GM06990 (cell line): ENCODE data around the gene CELF3.
"Not testable (repeated sequence)": the region's sequence is repeated elsewhere in the genome, so short reads cannot be mapped to it uniquely, and the experiment has no call there.

ENCODE experiments used
- DNase-seq: peaks from one replicate; pipeline ENCODE4 v3.0.0-alpha.2; 2011; ENCODE audit not compliant: insufficient read length; ENCODE audit errors: extremely low read depth
- H3K27me3 ChIP-seq: replicated peaks from 2 replicates; pipeline ENCODE4 v1.6.0; 2011; ENCODE audit warnings: low read length; ENCODE audit not compliant: control insufficient read depth, insufficient read depth
- H3K36me3 ChIP-seq: 2 replicates; pipeline ENCODE4 v1.5.1; 2011; ENCODE audit warnings: low read length; ENCODE audit not compliant: control insufficient read depth, insufficient read depth
- H3K4me3 ChIP-seq: replicated peaks from 2 replicates; pipeline ENCODE4 v1.5.1; 2011; ENCODE audit warnings: low read depth, mild to moderate bottlenecking, control low read depth, low read length
- CTCF ChIP-seq: IDR thresholded peaks from 2 replicates; pipeline ENCODE4 v1.5.1; 2011; ENCODE audit warnings: low read length, control low read depth, mild to moderate bottlenecking, inconsistent platforms; ENCODE audit not compliant: insufficient read depth, poor library complexity, severe bottlenecking

Gene CELF3

GRCh38 chr1:151673407-151673806, 43.2 kb downstream of the CELF3 start:
- no peak for TF ChIP-seq CTCF
- H3K36me3 ChIP-seq = no peaks in the 10 kb centered on the region; the same call in none of the 2 replicates
- no peak for DNase-seq
- no peaks in the 10 kb centered on the region for H3K27me3 ChIP-seq
- H3K4me3 ChIP-seq = no peak overlapping the region

GRCh38 chr1:151670036-151670675, 46.4 kb downstream of the CELF3 start:
- DNase-seq, H3K36me3 ChIP-seq, H3K27me3 ChIP-seq, H3K4me3 ChIP-seq: not testable (repeated sequence)

GRCh38 chr1:151668090-151668489, 48.5 kb downstream of the CELF3 start:
- no peak overlapping the region for H3K4me3 ChIP-seq
- no peaks in the 10 kb centered on the region; the same call in none of the 2 replicates for H3K36me3 ChIP-seq
- no peak for TF ChIP-seq CTCF
- no peaks in the 10 kb centered on the region for H3K27me3 ChIP-seq
- no peak for DNase-seq

GRCh38 chr1:151661751-151662150, 54.9 kb downstream of the CELF3 start:
- DNase-seq = no peak
- H3K36me3 ChIP-seq = no peaks in the 10 kb centered on the region; the same call in 1 of the 2 replicates
- H3K27me3 ChIP-seq = no peaks in the 10 kb centered on the region
- no peak for TF ChIP-seq CTCF
- no peak overlapping the region for H3K4me3 ChIP-seq

- H3K4me3 ChIP-seq = no peak overlapping the region
- no peaks in the 10 kb centered on the region; the same call in 1 of the 2 replicates for H3K36me3 ChIP-seq
- no peak for DNase-seq
- no peaks in the 10 kb centered on the region for H3K27me3 ChIP-seq
- no peak for TF ChIP-seq CTCF
Measured at GRCh38 chr1:151655371-151655770, 61.2 kb downstream of the CELF3 start.

- no peaks in the 10 kb centered on the region for H3K27me3 ChIP-seq
- no peak overlapping the region for H3K4me3 ChIP-seq
- TF ChIP-seq CTCF = no peak
- no peak for DNase-seq
- H3K36me3 ChIP-seq = no peaks in the 10 kb centered on the region; the same call in 1 of the 2 replicates
Measured at GRCh38 chr1:151653397-151653796, 63.2 kb downstream of the CELF3 start.
